Keratinocyte (primary cell): ENCODE data around the gene UNC93A.

ENCODE experiments used
- EZH2 ChIP-seq: IDR thresholded peaks from one replicate; pipeline ENCODE4 v1.6.1; 2012; ENCODE audit warnings: inconsistent platforms, mild to moderate bottlenecking, low read length, moderate library complexity
- TF ChIP-seq, protein P1 (sequence below), 3 experiments: IDR thresholded peaks in 1 of 3; conservative IDR thresholded peaks in 1 of 3; optimal IDR thresholded peaks in 1 of 3; 2 replicates in 2 of 3; 3 replicates in 1 of 3; pipeline versions ENCODE3 to v1.5.1; 2011; ENCODE audit warnings: low read length in 3 of 3, mild to moderate bottlenecking in 3 of 3, moderate library complexity in 2 of 3, control low read depth in 1 of 3, inconsistent platforms in 1 of 3; ENCODE audit not compliant: insufficient read depth in 2 of 3; ENCODE audit errors: extremely low read depth in 1 of 3

DNA sequence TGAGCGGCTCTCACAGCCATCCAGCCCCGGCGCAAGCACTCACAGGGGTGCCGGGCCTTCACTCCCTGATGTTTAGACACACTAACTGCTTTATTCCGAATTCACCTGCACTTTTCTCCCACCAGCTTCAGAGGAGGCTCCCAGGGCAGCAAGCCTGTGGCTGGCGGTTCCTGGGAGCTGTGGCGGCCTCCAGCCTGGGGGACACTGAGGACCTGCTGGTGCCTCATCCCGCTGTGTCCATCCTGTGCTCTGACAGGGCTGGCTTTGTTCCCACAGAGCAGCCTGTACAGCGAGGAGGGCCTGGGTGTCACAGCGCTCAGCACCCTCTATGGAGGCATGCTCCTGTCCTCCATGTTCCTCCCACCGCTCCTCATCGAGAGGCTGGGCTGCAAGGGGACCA is 3.1 kb downstream of the UNC93A start:
- TF ChIP-seq, protein P1, sequence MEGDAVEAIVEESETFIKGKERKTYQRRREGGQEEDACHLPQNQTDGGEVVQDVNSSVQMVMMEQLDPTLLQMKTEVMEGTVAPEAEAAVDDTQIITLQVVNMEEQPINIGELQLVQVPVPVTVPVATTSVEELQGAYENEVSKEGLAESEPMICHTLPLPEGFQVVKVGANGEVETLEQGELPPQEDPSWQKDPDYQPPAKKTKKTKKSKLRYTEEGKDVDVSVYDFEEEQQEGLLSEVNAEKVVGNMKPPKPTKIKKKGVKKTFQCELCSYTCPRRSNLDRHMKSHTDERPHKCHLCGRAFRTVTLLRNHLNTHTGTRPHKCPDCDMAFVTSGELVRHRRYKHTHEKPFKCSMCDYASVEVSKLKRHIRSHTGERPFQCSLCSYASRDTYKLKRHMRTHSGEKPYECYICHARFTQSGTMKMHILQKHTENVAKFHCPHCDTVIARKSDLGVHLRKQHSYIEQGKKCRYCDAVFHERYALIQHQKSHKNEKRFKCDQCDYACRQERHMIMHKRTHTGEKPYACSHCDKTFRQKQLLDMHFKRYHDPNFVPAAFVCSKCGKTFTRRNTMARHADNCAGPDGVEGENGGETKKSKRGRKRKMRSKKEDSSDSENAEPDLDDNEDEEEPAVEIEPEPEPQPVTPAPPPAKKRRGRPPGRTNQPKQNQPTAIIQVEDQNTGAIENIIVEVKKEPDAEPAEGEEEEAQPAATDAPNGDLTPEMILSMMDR (optimal IDR thresholded peaks at IDR 0.05 in 1 of 3, IDR thresholded peaks at IDR 0.05 in 1 of 3, conservative IDR thresholded peaks at IDR 0.05 in 1 of 3; ENCODE audit: extremely low read depth in 1 of 3, insufficient read depth in 2 of 3, low read length in 3 of 3): no peak
- TF ChIP-seq EZH2: no peak
